OCI-LY3 (cell line): ENCODE data around the gene SLC39A1.

Source experiments
- EZH2phosphoT487 ChIP-seq: fragments of 200-600 bp; shearing (Covaris generic); IDR thresholded peaks from 2 replicates; pipeline ENCODE4 v1.6.1; 2018; ENCODE audit warnings: antibody characterized with exemption, mixed run types, low read depth
- TF ChIP-seq, protein P1 (sequence below): fragments of 200-600, 300-600 bp; sonication (generic); IDR thresholded peaks from 2 replicates; pipeline ENCODE4 v1.5.1; 2014; ENCODE audit warnings: antibody characterized with exemption, low read length, low read depth

DNA sequence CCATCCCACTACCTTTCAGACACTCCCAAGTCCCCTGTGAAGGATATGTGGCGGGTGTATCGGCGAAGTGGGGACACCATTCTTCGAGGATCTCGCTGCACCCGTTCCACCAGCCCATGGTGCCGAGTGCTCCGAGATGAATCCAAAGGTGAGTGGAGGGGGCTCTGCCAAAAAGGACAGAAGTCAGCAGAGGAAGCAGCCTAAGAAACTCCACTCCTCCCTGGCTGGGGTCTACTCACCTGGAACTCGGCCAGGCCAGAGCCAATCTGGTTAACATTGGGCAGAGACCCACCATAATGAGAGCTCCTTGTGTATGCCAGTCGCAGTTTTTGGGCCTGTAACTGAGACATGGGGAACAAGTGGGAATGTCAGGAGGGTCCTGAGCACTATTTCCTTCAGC lies 8.5 kb downstream of the SLC39A1 start:
- TF ChIP-seq, protein P1, sequence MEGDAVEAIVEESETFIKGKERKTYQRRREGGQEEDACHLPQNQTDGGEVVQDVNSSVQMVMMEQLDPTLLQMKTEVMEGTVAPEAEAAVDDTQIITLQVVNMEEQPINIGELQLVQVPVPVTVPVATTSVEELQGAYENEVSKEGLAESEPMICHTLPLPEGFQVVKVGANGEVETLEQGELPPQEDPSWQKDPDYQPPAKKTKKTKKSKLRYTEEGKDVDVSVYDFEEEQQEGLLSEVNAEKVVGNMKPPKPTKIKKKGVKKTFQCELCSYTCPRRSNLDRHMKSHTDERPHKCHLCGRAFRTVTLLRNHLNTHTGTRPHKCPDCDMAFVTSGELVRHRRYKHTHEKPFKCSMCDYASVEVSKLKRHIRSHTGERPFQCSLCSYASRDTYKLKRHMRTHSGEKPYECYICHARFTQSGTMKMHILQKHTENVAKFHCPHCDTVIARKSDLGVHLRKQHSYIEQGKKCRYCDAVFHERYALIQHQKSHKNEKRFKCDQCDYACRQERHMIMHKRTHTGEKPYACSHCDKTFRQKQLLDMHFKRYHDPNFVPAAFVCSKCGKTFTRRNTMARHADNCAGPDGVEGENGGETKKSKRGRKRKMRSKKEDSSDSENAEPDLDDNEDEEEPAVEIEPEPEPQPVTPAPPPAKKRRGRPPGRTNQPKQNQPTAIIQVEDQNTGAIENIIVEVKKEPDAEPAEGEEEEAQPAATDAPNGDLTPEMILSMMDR: no peak
- no peak for TF ChIP-seq EZH2phosphoT487
